Glomerular endothelial cell (primary cell): ENCODE results near the gene MRPL4. TPM values are rescaled to one million over a fixed set of nuclear protein-coding genes. Genes with fewer than 3 reads are reported as not detected.

Experiments
- DNase-seq: peaks from one replicate; pipeline ENCODE4 v3.0.0-alpha.2; 2011; ENCODE audit warnings: low read depth, low spot score; ENCODE audit errors: extremely low read depth
- total RNA-seq: library from RNA; depleted of rRNA; stranded (reverse); fragments of >200 nt; gene quantifications from 2 replicates; pipeline ENCODE4 v1.2.3, GENCODE V29; 2015

The MRPL4 gene
- total RNA-seq, 1 donor from 2014 or later: 68.0 TPM

DNA sequence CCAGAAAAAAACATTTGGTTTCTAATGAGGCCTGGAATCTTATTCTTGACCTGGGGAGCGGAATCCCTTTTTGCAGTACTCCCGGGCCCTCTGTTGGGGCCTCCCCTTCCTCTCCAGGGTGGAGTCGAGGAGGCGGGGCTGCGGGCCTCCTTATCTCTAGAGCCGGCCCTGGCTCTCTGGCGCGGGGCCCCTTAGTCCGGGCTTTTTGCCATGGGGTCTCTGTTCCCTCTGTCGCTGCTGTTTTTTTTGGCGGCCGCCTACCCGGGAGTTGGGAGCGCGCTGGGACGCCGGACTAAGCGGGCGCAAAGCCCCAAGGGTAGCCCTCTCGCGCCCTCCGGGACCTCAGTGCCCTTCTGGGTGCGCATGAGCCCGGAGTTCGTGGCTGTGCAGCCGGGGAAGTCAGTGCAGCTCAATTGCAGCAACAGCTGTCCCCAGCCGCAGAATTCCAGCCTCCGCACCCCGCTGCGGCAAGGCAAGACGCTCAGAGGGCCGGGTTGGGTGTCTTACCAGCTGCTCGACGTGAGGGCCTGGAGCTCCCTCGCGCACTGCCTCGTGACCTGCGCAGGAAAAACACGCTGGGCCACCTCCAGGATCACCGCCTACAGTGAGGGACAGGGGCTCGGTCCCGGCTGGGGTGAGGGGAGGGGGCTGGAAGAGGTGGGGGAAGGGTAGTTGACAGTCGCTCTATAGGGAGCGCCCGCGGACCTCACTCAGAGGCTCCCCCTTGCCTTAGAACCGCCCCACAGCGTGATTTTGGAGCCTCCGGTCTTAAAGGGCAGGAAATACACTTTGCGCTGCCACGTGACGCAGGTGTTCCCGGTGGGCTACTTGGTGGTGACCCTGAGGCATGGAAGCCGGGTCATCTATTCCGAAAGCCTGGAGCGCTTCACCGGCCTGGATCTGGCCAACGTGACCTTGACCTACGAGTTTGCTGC is 35.1 kb downstream of the MRPL4 start, which contains the start of gene ICAM4:
Gene ICAM4, plus strand, starts transcription at position 153 of the 935 bp plus-strand sequence. Its CDS starts 58 bp downstream, at position 211.
- no peak for DNase-seq

DNA sequence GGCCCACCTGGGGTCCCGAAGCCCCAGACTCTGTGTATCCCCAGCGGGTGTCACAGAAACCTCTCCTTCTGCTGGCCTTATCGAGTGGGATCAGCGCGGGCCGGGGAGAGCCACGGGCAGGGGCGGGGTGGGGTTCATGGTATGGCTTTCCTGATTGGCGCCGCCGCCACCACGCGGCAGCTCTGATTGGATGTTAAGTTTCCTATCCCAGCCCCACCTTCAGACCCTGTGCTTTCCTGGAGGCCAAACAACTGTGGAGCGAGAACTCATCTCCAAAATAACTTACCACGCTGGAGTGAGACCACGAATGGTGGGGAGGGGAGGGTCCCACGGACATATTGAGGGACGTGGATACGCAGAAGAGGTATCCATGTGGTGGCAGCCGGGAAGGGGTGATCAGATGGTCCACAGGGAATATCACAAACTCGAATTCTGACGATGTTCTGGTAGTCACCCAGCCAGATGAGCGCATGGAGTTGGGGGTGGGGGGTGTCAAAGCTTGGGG is 36.7 kb downstream of the MRPL4 start:
- no peak for DNase-seq

DNA sequence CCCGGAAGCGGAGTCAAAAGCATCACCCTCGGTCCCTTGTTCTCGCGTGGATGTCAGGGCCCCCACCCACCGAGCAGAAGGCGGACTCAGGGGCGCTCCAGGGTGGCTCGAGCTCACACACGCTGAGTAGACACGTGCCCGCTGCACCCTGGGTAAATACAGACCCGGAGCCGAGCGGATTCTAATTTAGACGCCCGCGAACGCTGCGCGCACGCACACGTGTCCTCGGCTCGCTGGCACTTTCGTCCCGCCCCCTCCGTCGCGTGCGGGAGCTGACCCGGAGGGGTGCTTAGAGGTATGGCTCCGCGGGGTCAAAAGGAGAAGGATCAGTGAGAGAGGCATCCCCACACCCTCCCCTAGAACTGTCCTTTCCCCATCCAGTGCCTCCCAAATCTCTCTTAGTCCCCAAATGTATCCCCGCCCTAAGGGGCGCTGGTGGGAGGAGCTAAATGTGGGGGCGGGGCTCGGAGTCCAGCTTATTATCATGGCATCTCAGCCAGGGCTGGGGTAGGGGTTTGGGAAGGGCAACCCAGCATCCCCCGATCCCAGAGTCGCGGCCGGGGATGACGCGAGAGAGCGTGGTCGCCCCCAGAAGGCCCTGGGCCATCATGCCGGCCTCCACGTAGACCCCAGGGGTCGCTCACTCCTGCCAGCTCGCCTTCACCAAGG is 37.3 kb downstream of the MRPL4 start:
- no peak for DNase-seq

DNA sequence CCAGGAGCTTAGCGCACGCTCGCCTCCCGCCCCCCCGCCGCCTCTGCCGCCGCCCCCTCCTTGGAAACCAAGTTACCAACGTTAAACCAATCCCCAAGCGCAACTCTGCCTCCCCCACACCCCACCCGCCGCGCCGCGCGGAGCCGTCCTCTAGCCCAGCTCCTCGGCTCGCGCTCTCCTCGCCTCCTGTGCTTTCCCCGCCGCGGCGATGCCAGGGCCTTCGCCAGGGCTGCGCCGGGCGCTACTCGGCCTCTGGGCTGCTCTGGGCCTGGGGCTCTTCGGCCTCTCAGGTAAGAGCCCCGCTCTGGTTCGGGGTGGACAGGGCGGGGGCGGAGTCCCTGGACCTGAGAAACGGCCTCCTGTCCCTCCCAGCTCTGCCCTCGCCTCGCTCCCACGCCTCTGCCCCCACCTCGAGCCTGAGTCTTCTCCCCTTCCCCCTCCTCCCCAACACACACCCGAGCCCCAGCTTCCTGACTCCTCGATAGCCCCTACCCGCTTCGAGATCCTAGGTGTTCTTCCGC is 37.9 kb downstream of the MRPL4 start, which contains the start of gene ICAM5:
Gene ICAM5, plus strand, starts transcription at position 117 of the 521 bp plus-strand sequence. Its CDS starts 92 bp downstream, at position 209.
- no peak for DNase-seq

DNA sequence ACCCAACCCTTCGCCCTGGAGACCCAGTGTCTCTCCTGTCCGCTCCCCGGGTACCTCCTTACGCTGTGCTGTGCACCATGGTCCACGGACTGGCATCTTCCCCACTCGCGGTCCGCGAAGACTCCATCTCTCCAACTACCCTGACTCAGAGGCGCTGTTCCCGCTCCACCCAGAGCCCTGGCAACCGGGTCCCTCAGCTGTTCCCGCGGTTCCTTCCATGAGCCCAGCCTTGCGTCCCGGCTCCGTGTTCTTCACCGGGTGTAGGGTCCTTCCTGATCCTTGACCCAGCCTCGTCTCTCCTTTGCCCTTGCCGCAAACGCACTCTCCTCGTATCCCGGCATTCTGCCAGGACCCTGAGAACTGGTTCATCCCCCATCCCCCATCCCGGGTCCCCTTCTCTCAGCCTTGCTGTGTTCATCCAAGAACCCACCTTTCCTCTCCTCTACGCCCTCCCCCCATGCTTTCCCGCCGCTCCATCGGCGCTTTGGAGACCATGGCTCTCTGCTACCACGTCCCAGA is 38.4 kb downstream of the MRPL4 start:
- no peak for DNase-seq

DNA sequence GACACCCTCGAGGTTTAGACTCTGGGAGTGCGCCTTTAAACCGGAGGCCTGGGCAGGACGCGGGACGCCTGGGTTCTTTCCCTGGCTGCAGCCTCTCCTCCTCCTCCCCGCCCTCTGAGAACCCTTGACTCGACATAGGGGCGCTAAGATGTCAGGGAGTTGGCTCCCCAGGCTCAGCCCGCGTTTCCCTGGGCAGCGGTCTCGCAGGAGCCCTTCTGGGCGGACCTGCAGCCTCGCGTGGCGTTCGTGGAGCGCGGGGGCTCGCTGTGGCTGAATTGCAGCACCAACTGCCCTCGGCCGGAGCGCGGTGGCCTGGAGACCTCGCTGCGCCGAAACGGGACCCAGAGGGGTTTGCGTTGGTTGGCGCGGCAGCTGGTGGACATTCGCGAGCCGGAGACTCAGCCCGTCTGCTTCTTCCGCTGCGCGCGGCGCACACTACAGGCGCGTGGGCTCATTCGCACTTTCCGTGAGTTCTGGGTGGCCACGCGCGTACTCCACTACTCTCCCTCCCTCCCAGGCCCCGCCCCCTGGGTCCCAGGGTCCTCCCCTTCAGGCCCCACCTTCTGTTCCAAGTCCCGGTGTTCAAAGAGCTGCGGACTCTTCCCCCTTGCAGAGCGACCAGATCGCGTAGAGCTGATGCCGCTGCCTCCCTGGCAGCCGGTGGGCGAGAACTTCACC is 39.0 kb downstream of the MRPL4 start:
- DNase-seq: no peak

DNA sequence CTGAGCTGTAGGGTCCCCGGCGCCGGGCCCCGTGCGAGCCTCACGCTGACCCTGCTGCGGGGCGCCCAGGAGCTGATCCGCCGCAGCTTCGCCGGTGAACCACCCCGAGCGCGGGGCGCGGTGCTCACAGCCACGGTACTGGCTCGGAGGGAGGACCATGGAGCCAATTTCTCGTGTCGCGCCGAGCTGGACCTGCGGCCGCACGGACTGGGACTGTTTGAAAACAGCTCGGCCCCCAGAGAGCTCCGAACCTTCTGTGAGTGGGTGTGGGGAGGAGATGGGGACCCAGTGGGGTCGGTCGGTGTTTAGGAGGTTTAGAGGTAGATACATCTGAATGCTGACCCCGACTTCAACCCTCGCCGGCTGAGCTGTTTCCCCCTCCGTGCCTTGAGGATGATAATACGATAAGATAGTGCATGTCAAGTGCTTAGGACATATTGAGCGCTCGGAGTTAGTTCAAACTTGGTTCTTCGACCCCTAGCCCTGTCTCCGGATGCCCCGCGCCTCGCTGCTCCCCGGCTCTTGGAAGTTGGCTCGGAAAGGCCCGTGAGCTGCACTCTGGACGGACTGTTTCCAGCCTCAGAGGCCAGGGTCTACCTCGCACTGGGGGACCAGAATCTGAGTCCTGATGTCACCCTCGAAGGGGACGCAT is 39.7 kb downstream of the MRPL4 start:
- no peak for DNase-seq

DNA sequence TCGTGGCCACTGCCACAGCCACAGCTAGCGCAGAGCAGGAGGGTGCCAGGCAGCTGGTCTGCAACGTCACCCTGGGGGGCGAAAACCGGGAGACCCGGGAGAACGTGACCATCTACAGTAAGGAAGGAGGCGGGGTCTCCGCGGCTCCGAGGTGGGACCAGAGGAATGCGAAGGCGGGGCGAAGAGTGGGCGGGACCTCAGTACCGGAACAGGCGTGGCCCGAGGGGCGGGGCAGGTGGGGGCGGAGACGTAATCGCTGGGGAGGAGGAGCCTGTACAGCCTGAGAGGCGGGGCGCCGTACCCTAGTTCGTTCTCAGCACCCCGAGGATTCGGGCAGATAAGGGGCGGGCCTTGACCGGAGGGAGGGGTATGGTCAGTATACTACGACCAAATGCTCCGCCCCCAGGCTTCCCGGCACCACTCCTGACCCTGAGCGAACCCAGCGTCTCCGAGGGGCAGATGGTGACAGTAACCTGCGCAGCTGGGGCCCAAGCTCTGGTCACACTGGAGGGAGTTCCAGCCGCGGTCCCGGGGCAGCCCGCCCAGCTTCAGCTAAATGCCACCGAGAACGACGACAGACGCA is 40.3 kb downstream of the MRPL4 start:
- no peak for DNase-seq

DNA sequence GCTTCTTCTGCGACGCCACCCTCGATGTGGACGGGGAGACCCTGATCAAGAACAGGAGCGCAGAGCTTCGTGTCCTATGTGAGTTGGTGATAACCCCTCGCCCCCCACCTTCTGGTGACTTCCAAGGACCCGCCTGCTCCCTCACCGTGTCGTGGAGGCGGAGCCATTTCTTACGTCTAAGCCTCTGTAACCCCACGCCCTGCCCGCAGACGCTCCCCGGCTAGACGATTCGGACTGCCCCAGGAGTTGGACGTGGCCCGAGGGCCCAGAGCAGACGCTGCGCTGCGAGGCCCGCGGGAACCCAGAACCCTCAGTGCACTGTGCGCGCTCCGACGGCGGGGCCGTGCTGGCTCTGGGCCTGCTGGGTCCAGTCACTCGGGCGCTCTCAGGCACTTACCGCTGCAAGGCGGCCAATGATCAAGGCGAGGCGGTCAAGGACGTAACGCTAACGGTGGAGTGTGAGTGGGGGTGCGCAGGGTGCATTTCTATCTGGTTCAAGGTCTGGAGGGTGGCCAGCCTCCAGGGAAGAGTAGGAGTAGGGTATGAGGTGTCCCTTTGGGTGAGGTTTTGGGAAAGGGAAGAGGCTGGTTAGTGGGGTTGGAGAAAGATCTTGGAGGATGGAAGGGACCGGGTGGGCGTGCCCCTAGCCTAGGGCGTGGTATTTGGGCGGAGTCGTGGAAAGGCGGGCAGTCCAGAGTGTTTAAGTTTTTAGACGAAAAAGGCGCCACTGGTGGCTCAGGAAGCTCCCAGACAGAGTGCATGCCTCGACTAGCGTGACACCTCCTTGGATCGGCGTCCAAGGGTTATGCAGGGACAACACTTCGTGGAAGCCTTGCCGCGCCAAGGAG is 41.0 kb downstream of the MRPL4 start:
- DNase-seq: no peak

DNA sequence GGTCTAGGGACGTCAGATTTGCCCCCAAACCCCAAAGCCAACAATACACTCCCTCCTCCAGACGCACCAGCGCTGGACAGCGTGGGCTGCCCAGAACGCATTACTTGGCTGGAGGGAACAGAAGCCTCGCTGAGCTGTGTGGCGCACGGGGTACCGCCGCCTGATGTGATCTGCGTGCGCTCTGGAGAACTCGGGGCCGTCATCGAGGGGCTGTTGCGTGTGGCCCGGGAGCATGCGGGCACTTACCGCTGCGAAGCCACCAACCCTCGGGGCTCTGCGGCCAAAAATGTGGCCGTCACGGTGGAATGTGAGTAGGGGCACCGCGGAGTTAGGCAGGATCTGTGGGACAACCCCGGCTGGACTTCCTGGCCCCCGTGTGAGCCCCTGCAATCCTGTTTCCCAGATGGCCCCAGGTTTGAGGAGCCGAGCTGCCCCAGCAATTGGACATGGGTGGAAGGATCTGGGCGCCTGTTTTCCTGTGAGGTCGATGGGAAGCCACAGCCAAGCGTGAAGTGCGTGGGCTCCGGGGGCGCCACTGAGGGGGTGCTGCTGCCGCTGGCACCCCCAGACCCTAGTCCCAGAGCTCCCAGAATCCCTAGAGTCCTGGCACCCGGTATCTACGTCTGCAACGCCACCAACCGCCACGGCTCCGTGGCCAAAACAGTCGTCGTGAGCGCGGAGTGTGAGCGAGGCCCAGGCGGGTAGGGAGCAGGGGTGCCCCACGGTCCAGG is 41.8 kb downstream of the MRPL4 start:
- DNase-seq: no peak

DNA sequence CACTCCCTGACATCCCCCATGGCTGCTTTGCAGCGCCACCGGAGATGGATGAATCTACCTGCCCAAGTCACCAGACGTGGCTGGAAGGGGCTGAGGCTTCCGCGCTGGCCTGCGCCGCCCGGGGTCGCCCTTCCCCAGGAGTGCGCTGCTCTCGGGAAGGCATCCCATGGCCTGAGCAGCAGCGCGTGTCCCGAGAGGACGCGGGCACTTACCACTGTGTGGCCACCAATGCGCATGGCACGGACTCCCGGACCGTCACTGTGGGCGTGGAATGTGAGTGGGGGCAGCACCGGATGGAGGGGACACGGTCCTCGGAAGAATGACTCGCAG is 42.3 kb downstream of the MRPL4 start:
- no peak for DNase-seq

DNA sequence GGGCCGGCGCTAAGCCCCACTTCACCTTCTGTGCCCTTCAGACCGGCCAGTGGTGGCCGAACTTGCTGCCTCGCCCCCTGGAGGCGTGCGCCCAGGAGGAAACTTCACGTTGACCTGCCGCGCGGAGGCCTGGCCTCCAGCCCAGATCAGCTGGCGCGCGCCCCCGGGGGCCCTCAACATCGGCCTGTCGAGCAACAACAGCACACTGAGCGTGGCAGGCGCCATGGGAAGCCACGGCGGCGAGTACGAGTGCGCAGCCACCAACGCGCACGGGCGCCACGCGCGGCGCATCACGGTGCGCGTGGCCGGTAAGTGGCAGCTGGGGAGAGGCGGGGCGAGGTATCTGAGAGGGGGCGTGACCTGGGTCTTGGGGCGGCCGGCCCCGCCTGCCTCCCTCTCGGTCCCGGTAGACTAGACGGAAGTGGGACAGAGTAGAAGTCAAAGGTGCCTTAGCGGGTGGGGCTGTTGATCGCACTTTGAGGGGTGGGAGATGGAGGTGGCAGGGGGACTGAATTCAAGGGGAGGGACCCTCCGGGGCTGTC is 43.4 kb downstream of the MRPL4 start:
- DNase-seq: no peak

DNA sequence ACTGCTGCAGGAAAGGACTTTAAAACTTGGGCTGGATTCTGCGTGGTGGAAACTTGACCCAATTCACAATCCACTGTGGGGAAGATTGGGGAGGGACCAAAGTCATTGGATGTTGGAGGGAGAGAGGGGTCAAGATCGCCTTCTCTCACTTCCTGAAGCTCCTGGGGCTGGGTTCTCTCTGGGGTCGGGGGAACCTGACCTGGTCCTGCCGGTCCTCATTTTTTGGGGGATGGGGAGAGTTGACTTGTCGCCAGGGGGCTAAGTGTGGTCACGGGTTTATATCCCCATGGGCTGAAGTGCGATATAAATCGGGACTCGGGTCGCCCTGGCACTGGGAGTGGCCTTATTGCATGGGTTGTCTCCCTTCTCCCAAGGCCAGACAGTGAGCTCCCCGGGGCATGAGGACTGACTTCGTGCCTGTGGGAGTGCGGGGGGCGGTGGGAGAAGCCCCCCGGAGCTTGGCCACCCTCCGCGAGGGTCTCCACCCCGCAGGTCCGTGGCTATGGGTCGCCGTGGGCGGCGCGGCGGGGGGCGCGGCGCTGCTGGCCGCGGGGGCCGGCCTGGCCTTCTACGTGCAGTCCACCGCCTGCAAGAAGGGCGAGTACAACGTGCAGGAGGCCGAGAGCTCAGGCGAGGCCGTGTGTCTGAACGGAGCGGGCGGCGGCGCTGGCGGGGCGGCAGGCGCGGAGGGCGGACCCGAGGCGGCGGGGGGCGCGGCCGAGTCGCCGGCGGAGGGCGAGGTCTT is 44.0 kb downstream of the MRPL4 start:
- DNase-seq: no peak

DNA sequence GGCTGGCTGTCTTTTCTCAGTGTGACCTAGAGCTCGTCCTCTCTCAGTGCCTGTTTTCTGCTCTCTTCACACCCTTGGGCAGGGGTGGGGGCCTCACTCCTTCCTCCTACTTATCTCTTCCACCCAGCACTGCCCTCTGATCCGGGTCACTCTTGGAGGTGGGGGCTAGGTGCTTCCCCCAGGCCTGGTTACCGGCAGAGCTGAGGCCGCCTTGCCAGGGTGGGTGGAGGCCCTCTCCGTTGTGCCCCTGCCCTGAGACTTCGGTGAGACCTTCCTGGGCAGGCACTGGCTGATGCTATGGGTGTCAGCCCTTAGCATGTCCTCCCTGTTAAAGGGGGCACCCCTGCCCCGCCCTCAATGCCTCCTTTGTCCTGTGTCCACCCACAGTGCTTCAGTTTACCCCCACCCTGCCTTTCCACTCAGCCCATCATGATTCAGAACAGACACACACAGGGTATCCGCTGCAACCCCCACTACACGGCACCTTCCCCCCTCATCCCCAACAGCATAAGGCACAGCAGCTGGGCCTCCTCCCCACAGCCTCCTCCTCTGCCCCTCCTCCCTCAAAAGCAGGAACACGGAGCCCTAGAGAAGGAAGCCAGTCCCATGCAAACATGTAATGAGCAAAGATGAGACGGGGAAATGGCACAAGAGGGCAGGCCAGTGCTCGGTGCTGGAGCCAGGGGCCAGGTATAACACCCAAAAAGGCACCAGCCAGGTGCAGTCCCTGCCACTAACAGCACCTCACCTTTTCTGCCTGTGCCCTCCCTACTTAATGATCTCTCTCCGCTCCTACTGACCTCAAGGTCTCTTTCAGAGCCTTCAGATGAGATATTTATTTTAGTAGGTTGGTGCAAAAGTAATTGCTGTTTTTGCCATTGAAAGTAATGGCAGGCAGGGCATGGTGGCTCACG is 47.8 kb downstream of the MRPL4 start:
- DNase-seq: no peak

DNA sequence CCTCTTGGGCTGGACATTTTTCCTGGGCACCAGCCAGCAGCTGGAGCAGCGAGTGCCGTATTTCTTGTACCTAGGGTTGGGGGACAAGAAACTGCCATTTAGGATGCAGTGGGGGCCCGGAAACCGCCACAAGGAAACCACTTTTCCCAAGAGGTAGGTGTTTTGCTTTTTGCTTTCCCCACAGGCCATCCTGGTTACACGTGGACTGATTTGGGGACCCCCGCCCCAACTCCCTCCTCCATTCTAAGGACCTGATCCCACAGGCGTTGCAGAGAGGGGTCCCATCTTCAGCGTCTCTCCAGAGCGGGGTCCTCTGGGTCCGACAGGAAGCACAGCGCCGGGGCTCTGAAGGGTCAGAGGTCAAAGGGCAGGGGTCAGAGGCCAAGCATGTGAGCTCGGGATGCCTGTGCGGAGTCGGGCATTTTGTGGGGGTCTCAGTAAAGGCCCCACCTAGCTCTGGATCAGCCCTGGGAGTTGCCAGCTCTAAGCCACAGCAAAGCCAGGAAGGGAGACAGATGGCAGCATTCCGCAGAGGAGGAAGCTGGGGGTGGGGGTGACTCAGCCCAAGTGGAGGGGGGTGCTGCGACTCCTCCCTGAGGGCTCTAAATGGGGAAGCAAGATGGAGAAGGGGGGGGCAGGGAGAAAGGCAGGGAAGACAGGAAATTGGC is 53.3 kb downstream of the MRPL4 start:
- no peak for DNase-seq

DNA sequence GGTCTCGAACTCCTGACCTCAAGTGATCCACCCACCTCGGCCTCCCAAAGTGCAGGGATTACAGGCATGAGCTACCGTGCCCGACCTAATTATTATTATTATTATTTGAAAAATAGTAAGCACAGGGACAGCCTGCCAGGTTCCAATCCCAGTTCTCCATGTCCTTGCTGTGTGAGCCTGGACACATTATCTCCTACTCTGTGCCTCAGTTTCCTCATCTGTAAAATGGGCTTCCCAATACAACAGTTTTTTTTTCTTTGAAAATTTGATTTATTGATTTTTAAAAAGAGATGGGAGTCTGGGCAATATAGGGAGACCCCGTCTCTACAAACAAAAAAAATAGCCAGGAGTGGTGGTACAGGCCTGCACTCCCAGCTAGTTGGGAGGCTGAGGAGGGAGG is 54.3 kb downstream of the MRPL4 start:
- no peak for DNase-seq
